Hematopoietic multipotent progenitor cell treated with erythropoietin and hydrocortisone succinate and interleukin-3 and kit ligand, for 6 days (in vitro differentiated cells): ENCODE measurements around the gene ATF6B.

Experiments used
- DNase-seq: peaks from one replicate; pipeline ENCODE4 v3.0.0-alpha.2; 2015

The ATF6B gene

GRCh38 chr6:32129297-32130088 is 1.4 kb upstream of the ATF6B start:
- DNase-seq, result no peak

- no peak for DNase-seq
Measured at GRCh38 chr6:32128751-32129296, 778 bp upstream of the ATF6B start.

- DNase-seq, result no peak
Measured at GRCh38 chr6:32127409-32127716, 683 bp downstream of the ATF6B start.

- DNase-seq, result no peak
Measured at GRCh38 chr6:32126880-32127279, 1.2 kb downstream of the ATF6B start.

- DNase-seq, result no peak
Measured at GRCh38 chr6:32123681-32124080, 4.4 kb downstream of the ATF6B start.

GRCh38 chr6:32120573-32121059 is 7.4 kb downstream of the ATF6B start:
- DNase-seq, result no peak

- DNase-seq, result peak; percentile 89
Measured at GRCh38 chr6:32118782-32119628, 9.0 kb downstream of the ATF6B start.

- no peak for DNase-seq
Measured at GRCh38 chr6:32117461-32117860, 10.6 kb downstream of the ATF6B start.

GRCh38 chr6:32116674-32117073 is 11.4 kb downstream of the ATF6B start:
- peak; percentile 74 for DNase-seq

- DNase-seq, result no peak
Measured at GRCh38 chr6:32115623-32116022, 12.4 kb downstream of the ATF6B start.

GRCh38 chr6:32114796-32115195 is 13.2 kb downstream of the ATF6B start:
- no peak for DNase-seq

- DNase-seq, result peak; percentile 35
Measured at GRCh38 chr6:32113386-32114352, 14.4 kb downstream of the ATF6B start.

GRCh38 chr6:32112431-32112980 is 15.5 kb downstream of the ATF6B start:
- DNase-seq, result no peak

- DNase-seq, result no peak
Measured at GRCh38 chr6:32111424-32112066, 16.5 kb downstream of the ATF6B start.

GRCh38 chr6:32110632-32111031 is 17.4 kb downstream of the ATF6B start:
- no peak for DNase-seq

- no peak for DNase-seq
Measured at GRCh38 chr6:32109765-32110160, 18.3 kb downstream of the ATF6B start.

- DNase-seq, result peak; percentile 65
Measured at GRCh38 chr6:32109114-32109764, 18.8 kb downstream of the ATF6B start, which contains the start of gene TNXB. Gene TNXB, minus strand, starts transcription at chr6:32109338. Its CDS starts 11,140 bp downstream, at chr6:32098198.

GRCh38 chr6:32108727-32109113 is 19.3 kb downstream of the ATF6B start:
- DNase-seq, result no peak

GRCh38 chr6:32108094-32108627 is 19.9 kb downstream of the ATF6B start:
- DNase-seq, result peak; percentile 74

- peak; percentile 86 for DNase-seq
Measured at GRCh38 chr6:32107406-32107805, 20.6 kb downstream of the ATF6B start.

- DNase-seq, result peak; percentile 68
Measured at GRCh38 chr6:32105433-32105832, 22.6 kb downstream of the ATF6B start.
